ACC112 (cell line): ENCODE measurements around the gene ARHGAP32.
A peak's percentile ranks its signal among the peaks of the same experiment; 100 is the strongest.

Experiments used
- H2AFZ ChIP-seq: fragments of 200-600 bp; sonication (generic); one replicate; pipeline ENCODE4 v1.6.0; 2017; ENCODE audit warnings: antibody characterized with exemption, low read length; ENCODE audit not compliant: unreplicated experiment
- H3K27ac ChIP-seq: fragments of 200-600 bp; sonication (generic); 2 replicates; pipeline ENCODE4 v1.5.1; 2014; ENCODE audit warnings: low read depth, mild to moderate bottlenecking, antibody characterized with exemption, low read length, moderate library complexity
- H3K27me3 ChIP-seq: fragments of 200-600 bp; sonication (generic); 2 replicates; pipeline ENCODE4 v1.6.1; 2014; ENCODE audit warnings: mild to moderate bottlenecking, antibody characterized with exemption, low read length, moderate library complexity, mixed read lengths; ENCODE audit not compliant: insufficient read depth
- H3K36me3 ChIP-seq: fragments of 200-600 bp; sonication (generic); 2 replicates; pipeline ENCODE4 v1.6.1; 2016; ENCODE audit warnings: mild to moderate bottlenecking, antibody characterized with exemption, low read length, moderate library complexity, mixed read lengths; ENCODE audit not compliant: insufficient read depth
- H3K4me1 ChIP-seq: fragments of 200-600 bp; sonication (generic); one replicate; pipeline ENCODE4 v1.6.1; 2016; ENCODE audit warnings: low read length, mixed read lengths; ENCODE audit not compliant: insufficient read depth, unreplicated experiment, control insufficient read depth
- H3K4me3 ChIP-seq: fragments of 200-600 bp; sonication (generic); 2 replicates; pipeline ENCODE4 v1.5.1; 2014; ENCODE audit warnings: mild to moderate bottlenecking, low read depth, low read length
- H3K79me2 ChIP-seq: fragments of 200-600 bp; sonication (generic); one replicate; pipeline ENCODE4 v1.6.0; 2016; ENCODE audit warnings: low read length; ENCODE audit not compliant: control insufficient read depth, unreplicated experiment, insufficient read depth

The ARHGAP32 gene

DNA sequence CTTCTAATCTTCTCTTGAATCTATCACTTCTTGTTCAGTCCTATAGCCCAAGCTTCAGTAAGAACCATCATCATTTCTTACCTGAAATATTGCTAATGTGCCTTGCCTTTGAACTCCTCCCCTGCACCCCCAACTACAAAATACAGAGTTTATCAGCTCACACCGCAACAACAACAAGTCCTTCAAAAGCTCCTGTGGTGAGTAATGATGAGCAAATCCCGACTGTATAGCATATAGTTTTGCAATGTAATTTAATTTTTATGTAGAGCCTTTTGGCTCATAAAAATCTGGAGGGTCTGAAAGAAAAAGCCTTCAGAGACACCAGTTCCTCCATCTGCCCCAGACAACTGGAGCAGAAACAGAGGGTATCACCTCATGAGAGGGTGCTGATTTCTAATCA lies 124.7 kb downstream of the ARHGAP32 start:
- Histone ChIP-seq H3K4me3 (no peak overlapping the region), H2AFZ (no peak overlapping the region), H3K27ac (no peak overlapping the region), H3K4me1 (no peaks in the 10 kb centered on the region), H3K79me2 (no peaks in the 10 kb centered on the region), H3K36me3 (no peaks in the 10 kb centered on the region), H3K27me3 (no peaks in the 10 kb centered on the region)

DNA sequence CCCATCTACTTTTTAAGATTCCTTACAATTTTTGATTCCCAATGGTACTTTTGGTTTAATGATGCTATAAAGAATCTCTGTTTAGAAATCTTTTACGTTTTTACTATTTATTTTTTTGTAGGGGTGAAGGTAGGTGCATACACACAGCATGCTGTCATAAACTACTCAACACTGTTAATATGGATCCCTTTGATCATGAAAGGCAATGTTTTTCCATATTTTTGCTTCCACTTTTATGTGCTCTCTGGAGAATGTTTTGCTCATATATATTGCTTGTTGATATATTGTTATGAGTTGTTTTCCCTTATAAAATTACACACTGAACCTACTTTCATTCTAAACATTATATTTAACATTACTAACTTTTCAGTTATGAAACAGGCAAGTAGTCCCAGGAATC lies 125.9 kb downstream of the ARHGAP32 start:
- no peaks in the 10 kb centered on the region for H3K27me3 ChIP-seq
- no peak overlapping the region for H2AFZ ChIP-seq
- peaks cover 10% of the 10 kb centered on the region for H3K4me1 ChIP-seq
- H3K36me3 ChIP-seq, result no peaks in the 10 kb centered on the region
- no peak overlapping the region for H3K27ac ChIP-seq
- H3K79me2 ChIP-seq, result no peaks in the 10 kb centered on the region
- H3K4me3 ChIP-seq, result no peak overlapping the region

DNA sequence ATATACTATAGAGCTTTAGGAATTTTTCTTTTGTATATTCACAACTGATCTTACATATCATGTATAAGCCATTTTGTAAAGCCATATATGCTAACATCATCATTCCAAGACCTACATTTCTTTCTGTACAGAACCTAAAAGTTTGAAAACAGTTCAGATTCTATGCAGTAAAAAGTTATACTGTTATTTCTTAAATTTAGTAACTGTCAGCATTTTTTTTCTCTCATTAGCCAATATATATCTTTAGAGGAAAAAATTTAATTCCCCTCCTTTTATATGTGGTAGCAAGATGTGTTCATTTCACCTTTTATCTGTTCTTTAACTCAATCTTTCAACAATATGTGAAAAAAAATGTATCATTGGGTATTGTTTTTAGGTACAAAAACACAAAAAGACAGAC lies 129.0 kb downstream of the ARHGAP32 start:
- no peaks in the 10 kb centered on the region for H3K27me3 ChIP-seq
- no peak overlapping the region for H3K27ac ChIP-seq
- H3K4me3 ChIP-seq, result no peak overlapping the region
- H2AFZ ChIP-seq, result no peak overlapping the region
- H3K36me3 ChIP-seq, result no peaks in the 10 kb centered on the region
- no peaks in the 10 kb centered on the region for H3K79me2 ChIP-seq
- H3K4me1 ChIP-seq, result peaks cover 12% of the 10 kb centered on the region

DNA sequence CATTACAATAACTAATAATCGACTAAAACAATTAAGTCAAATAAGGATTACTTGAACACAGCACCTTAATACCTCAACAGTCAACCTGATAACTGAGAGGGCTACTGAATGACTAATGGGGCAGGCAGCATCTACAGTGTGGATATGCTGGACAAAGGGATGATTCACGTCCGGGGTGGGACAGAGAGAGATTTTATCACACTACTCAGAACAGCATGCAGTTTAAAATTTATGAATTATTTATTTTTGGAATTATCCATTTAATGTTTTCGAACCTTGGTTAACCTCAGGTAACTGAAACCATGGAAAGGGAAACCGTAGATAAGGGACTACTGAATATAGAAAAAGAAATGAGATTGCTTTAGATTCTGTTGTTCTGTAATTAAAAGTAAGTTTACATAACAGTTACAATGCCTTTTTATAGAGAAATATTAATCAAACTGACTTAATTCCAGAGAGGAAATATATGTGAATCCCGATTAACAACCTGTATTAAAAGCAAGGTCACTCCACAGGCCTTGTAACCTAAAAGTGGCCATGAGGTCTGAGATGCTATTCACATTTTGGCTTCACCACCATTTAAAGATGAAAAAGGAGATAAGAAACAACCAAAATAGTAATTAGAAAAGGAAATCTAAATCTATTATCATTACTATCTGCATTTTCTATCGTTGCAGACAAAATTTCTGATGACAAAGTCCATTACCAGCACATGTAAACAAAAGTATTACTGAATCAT lies 130.5 kb downstream of the ARHGAP32 start:
- peak overlapping the region; percentile 18; the same call in 1 of the 2 replicates for H3K27ac ChIP-seq
- H3K36me3 ChIP-seq, result no peaks in the 10 kb centered on the region
- peaks cover 12% of the 10 kb centered on the region for H3K4me1 ChIP-seq
- no peak overlapping the region for H3K4me3 ChIP-seq
- H3K79me2 ChIP-seq, result no peaks in the 10 kb centered on the region
- no peak overlapping the region for H2AFZ ChIP-seq
- H3K27me3 ChIP-seq, result no peaks in the 10 kb centered on the region

DNA sequence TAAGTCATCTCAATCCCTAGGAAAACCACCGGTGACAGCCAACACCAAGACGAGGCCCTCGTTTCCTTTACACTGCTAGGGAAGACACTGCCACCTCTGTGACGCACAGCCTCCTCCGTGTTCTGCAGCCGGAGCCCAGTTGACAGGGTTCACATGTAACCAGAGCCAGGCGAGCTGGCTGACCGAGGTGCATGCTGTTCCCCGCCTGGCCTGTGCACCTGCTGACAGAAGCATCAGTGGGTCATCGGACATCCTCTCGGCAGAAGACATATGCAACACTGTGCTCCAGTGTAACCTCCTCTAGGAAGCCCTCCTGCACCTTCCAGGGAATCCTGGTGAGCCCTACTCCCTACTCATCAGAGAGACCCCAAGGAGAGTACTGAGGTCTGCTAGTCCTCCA lies 135.2 kb downstream of the ARHGAP32 start:
- no peak overlapping the region for H2AFZ ChIP-seq
- no peak overlapping the region for H3K27ac ChIP-seq
- H3K4me3 ChIP-seq, result no peak overlapping the region
- H3K79me2 ChIP-seq, result no peaks in the 10 kb centered on the region
- H3K36me3 ChIP-seq, result no peaks in the 10 kb centered on the region
- no peaks in the 10 kb centered on the region for H3K27me3 ChIP-seq
- H3K4me1 ChIP-seq, result peaks cover 9% of the 10 kb centered on the region

DNA sequence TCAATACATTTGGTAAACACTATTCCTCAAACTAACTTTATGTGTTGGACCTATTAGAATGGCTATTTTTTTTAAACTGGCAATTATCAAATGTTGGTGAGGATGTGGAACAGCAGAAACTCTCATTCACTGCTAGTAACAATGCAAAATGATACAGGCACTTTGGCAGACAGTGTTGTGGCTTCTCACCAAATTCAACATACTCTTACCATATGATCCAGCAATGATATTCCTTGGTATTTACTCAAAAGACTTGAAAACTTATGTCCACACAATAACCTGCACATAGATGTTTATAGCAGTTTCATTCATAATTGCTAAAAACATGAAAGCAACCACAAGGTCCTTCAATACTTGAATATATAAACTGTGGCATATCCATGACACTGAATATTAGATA lies 136.9 kb downstream of the ARHGAP32 start:
- no peak overlapping the region for H2AFZ ChIP-seq
- no peaks in the 10 kb centered on the region for H3K36me3 ChIP-seq
- H3K79me2 ChIP-seq, result no peaks in the 10 kb centered on the region
- no peak overlapping the region for H3K4me3 ChIP-seq
- H3K4me1 ChIP-seq, result no peaks in the 10 kb centered on the region
- H3K27ac ChIP-seq, result no peak overlapping the region
- H3K27me3 ChIP-seq, result no peaks in the 10 kb centered on the region

DNA sequence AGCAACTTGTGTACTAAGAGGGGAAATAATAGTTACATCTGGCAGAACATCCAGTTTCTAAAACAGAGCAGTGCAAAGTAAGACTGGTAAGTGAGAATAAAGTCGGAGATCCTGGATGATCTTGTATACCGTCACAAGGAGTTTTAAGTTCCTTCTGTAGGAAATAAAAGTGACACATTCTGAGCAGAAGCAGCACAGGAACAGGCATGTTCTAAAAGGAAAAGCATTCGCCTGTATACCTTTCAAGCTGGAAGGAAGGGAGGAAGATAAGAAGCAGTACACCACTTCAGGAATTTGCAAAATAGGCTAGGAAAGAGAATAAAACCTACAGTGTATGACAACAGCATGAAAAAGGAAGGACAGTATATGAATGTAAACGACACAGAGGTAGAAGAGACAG lies 143.2 kb downstream of the ARHGAP32 start:
- Histone ChIP-seq H3K27ac (no peak overlapping the region), H3K36me3 (no peaks in the 10 kb centered on the region), H3K4me1 (no peaks in the 10 kb centered on the region), H3K27me3 (no peaks in the 10 kb centered on the region), H2AFZ (no peak overlapping the region), H3K4me3 (no peak overlapping the region), H3K79me2 (no peaks in the 10 kb centered on the region)

DNA sequence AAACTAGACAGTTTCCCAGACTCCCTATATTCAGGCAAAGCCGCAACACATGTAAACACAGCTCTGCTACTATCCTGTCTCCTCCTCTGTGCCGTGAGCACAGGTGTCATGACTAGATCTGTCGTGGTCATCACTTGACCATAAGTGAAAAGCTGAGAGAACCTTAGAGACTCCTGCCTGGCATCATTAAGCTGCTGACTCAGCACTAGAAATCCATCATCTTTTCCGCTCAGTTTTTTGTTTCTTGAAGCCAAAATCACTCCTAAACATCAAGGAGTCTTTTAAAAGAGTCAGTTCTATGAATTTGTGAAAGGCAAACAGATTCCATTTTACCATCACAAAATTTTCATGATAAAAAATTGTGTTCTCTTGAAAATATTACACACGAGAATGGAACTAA lies 147.0 kb downstream of the ARHGAP32 start:
- H2AFZ ChIP-seq, result no peak overlapping the region

DNA sequence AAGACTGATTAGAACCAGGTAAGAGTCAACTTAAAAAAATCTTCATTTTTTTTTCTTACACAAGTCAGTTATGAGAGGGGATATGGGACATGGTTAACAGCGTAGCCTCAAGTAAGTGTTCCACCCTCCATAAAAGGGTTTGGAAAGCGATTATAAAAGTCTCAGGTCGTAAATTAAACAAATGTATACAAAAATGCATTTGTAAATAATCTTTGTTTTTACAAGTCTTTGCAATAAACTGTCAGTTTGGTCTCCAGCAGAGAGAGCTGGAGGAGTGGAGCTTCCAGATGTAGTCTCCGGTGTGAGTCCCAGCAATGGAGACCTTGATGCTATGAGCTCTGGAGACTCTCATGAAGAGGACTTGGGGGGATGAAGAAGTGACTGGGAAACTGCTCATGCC lies 149.6 kb downstream of the ARHGAP32 start:
- H3K27ac ChIP-seq, result no peak overlapping the region
- no peaks in the 10 kb centered on the region for H3K79me2 ChIP-seq
- no peaks in the 10 kb centered on the region for H3K27me3 ChIP-seq
- no peak overlapping the region for H3K4me3 ChIP-seq
- H3K36me3 ChIP-seq, result no peaks in the 10 kb centered on the region
- no peaks in the 10 kb centered on the region for H3K4me1 ChIP-seq
- H2AFZ ChIP-seq, result no peak overlapping the region

More for the DNA sequence above, 147.0 kb downstream of the ARHGAP32 start:
- Histone ChIP-seq H3K36me3 (no peaks in the 10 kb centered on the region), H3K79me2 (no peaks in the 10 kb centered on the region), H3K27ac (no peak overlapping the region), H3K4me1 (no peaks in the 10 kb centered on the region), H3K27me3 (no peaks in the 10 kb centered on the region), H3K4me3 (no peak overlapping the region)

DNA sequence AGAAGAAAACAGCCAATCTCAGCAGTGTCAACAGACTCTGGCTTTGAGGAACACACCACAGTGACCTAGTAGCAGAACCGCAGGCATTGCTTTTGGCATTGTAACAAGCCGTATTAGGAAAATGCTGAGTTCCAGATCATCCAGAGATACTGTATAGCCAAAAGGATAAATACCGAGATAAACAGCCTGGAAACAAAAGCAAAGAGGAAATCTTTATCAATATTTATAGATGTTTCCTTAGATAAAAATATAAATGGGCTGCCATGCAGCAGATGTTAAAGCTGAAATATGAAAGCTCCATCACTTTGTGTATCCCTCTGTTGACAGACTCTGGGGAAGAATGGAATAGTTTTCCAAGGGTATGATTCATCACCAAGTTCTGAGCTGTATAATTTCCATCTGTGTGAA lies 150.5 kb downstream of the ARHGAP32 start:
- Histone ChIP-seq H3K27ac (no peak overlapping the region), H3K27me3 (no peaks in the 10 kb centered on the region), H3K4me3 (no peak overlapping the region), H3K79me2 (no peaks in the 10 kb centered on the region), H3K36me3 (no peaks in the 10 kb centered on the region), H2AFZ (no peak overlapping the region), H3K4me1 (no peaks in the 10 kb centered on the region)

DNA sequence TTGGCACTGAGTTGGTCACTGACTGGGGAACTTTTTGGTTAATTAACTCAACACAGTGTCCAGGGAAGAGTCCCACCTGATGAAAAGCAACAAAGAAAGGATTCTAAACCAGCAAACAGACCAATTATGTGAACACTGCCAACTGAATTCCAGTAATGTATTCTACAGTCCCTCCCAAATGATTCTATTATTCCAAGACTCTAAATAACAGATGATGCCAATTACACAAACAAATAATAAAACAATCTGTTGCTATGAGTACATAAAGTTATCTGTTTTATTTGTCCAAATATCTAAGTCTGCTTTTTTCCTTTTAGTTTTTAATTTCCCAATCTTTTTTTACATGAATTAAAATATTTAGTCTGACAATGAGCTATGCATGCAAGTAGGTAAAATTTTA lies 151.2 kb downstream of the ARHGAP32 start:
- Histone ChIP-seq H2AFZ (no peak overlapping the region), H3K27ac (no peak overlapping the region), H3K36me3 (no peaks in the 10 kb centered on the region), H3K79me2 (no peaks in the 10 kb centered on the region), H3K4me1 (no peaks in the 10 kb centered on the region), H3K27me3 (no peaks in the 10 kb centered on the region), H3K4me3 (no peak overlapping the region)
